Keratinocyte (primary cell): ENCODE results near the gene SCYGR7.

ENCODE experiments used
- CTCF ChIP-seq, 3 experiments: IDR thresholded peaks in 1 of 3; conservative IDR thresholded peaks in 1 of 3; optimal IDR thresholded peaks in 1 of 3; 2 replicates in 2 of 3; 3 replicates in 1 of 3; pipeline versions ENCODE3 to v1.5.1; 2011; ENCODE audit warnings: low read length in 3 of 3, mild to moderate bottlenecking in 3 of 3, moderate library complexity in 2 of 3, control low read depth in 1 of 3, inconsistent platforms in 1 of 3; ENCODE audit not compliant: insufficient read depth in 2 of 3; ENCODE audit errors: extremely low read depth in 1 of 3
- EZH2 ChIP-seq: IDR thresholded peaks from one replicate; pipeline ENCODE4 v1.6.1; 2012; ENCODE audit warnings: inconsistent platforms, mild to moderate bottlenecking, low read length, moderate library complexity

GRCh38 chr2:227703280-227703732 is 24.8 kb upstream of the SCYGR7 start:
- TF ChIP-seq CTCF (optimal IDR thresholded peaks at IDR 0.05 in 1 of 3, IDR thresholded peaks at IDR 0.05 in 1 of 3, conservative IDR thresholded peaks at IDR 0.05 in 1 of 3; ENCODE audit: extremely low read depth in 1 of 3, insufficient read depth in 2 of 3, low read length in 3 of 3): no peak
- TF ChIP-seq EZH2: no peak
